Panc1 (cell line): Measurements from ENCODE around the gene TRAPPC10. TPM values are rescaled to one million over a fixed set of nuclear protein-coding genes. Genes with fewer than 3 reads are reported as not detected.

Experiments used
- ATAC-seq: fragments of 200-7000 bp; cut with Tn5 transposase; 2 replicates; pipeline ENCODE4 v1.9.1; 2020; ENCODE audit warnings: mild to moderate bottlenecking, moderate library complexity
- BruUV-seq: library from RNA; stranded (reverse); fragments of 400-500 nt; replicated peaks from 2 replicates; lab custom pipeline; 2021; lab: Mats Ljungman, UMichigan
- CTCF ChIA-PET: fragments of 300-600 bp; sonication (Branson Sonifier 250); formaldehyde crosslinking; loops from one replicate; lab custom pipeline; 2022; ENCODE audit warnings: antibody characterized with exemption; lab: Charles Lee
- POLR2A ChIA-PET: fragments of 300-600 bp; sonication (Branson Sonifier 250); formaldehyde crosslinking; loops from one replicate; lab custom pipeline; 2022; ENCODE audit warnings: antibody characterized with exemption; lab: Charles Lee
- DNase-seq: peaks from one replicate; pipeline ENCODE4 v3.0.0-alpha.2; 2010; ENCODE audit warnings: low read depth, low spot score
- H3K27ac ChIP-seq: 2 replicates; pipeline ENCODE4 v1.5.1; 2011; ENCODE audit warnings: mild to moderate bottlenecking, low read length, inconsistent platforms
- H3K27me3 ChIP-seq: fragments of 200-500 bp; sonication (Bioruptor generic); 2 replicates; pipeline ENCODE4 v1.6.0; 2014; ENCODE audit warnings: low read length, inconsistent platforms; ENCODE audit not compliant: control insufficient read depth, insufficient read depth
- H3K36me3 ChIP-seq: fragments of 200-500 bp; sonication (Bioruptor generic); 2 replicates; pipeline ENCODE4 v1.5.1; 2014; ENCODE audit warnings: inconsistent platforms, mild to moderate bottlenecking, low read length, moderate library complexity; ENCODE audit not compliant: control insufficient read depth, insufficient read depth
- H3K4me1 ChIP-seq: 2 replicates; pipeline ENCODE4 v1.5.1; 2011; ENCODE audit warnings: inconsistent platforms, mild to moderate bottlenecking, low read length, moderate library complexity; ENCODE audit not compliant: control insufficient read depth, insufficient read depth
- H3K4me3 ChIP-seq, 2 experiments: 2 replicates each; pipeline ENCODE4 v1.5.1; 2011 to 2012; ENCODE audit warnings: low read depth in 2 of 2, low read length in 2 of 2, mild to moderate bottlenecking in 2 of 2, inconsistent platforms in 1 of 2, moderate library complexity in 1 of 2
- H3K9me3 ChIP-seq: fragments of 200-500 bp; sonication (Bioruptor generic); 2 replicates; pipeline ENCODE4 v1.5.1; 2014; ENCODE audit warnings: low read depth, mild to moderate bottlenecking, inconsistent platforms, low read length, moderate library complexity; ENCODE audit not compliant: control insufficient read depth, insufficient read depth
- POLR2AphosphoS5 ChIP-seq: IDR thresholded peaks from 2 replicates; pipeline ENCODE4 v1.6.1; 2012; ENCODE audit warnings: mild to moderate bottlenecking, low read depth, low read length, moderate library complexity
- REST ChIP-seq, 2 experiments: IDR thresholded peaks; 2 replicates each; pipeline ENCODE4 v1.6.1; 2011 to 2012; ENCODE audit warnings: low read depth in 2 of 2, control low read depth in 1 of 2, low read length in 1 of 2, mild to moderate bottlenecking in 1 of 2, moderate library complexity in 1 of 2; ENCODE audit not compliant: insufficient read depth in 1 of 2
- SIN3A ChIP-seq: IDR thresholded peaks from 2 replicates; pipeline ENCODE4 v1.6.1; 2012; ENCODE audit warnings: low read depth, mild to moderate bottlenecking, low read length, moderate library complexity, borderline replicate concordance; ENCODE audit not compliant: insufficient read depth
- TCF7L2 ChIP-seq: IDR thresholded peaks from 2 replicates; pipeline ENCODE4 v1.6.1; 2011; ENCODE audit warnings: mild to moderate bottlenecking, low read depth, low read length, inconsistent platforms
- in situ Hi-C: cut with HindIII; loops from 2 replicates; pipeline ENCODE4 v1.10.0; 2016; ENCODE audit warnings: low sequenced_read_pairs, low pct_unique_long_range_greater_than_20kb
- intact Hi-C: fragments of 100-400 bp; cut with micrococcal nuclease; formaldehyde crosslinking; loops from one replicate; pipeline ENCODE4 v1.10.0; 2022; ENCODE audit not compliant: unreplicated experiment
- total RNA-seq: library from RNA; stranded (reverse); gene quantifications from one replicate; pipeline ENCODE4 v1.2.1, GENCODE V29; 2021; ENCODE audit not compliant: unreplicated experiment
- TF ChIP-seq, protein P1 (sequence below): fragments of 450-650 bp; IDR thresholded peaks from 2 replicates; pipeline ENCODE4 v1.5.1; 2017; ENCODE audit warnings: mild to moderate bottlenecking

The TRAPPC10 gene
- total RNA-seq, 1 experiment from 2014 or later, result 34.5 TPM

DNA sequence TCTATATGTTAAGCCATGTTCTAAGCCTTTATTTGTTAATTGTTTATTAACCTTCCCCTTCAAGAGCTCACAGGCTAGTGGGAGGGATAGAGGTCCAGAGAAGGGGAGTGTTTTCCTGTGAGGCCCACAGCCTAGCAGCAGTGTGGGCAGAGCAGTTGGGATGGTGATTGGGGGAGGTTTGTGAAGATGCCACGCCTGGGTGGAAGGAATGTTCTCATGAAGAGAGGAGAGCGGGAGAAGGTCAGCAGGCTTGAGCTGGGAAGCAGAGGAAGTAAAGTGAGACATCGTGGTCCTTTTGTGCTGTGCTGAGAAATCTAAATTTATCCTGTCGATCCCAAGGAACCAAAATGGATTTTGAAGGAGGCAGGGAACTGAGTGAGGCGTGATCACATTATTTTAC is 42.6 kb downstream of the TRAPPC10 start:
- Histone ChIP-seq H3K36me3 (peaks cover 2% of the 10 kb centered on the region; the same call in 1 of the 2 replicates), H3K9me3 (no peaks in the 10 kb centered on the region), H3K4me1 (no peaks in the 10 kb centered on the region), H3K27me3 (no peaks in the 10 kb centered on the region), H3K4me3 (no peak overlapping the region), H3K27ac (no peak overlapping the region)
- in situ Hi-C loops (no loop called here), intact Hi-C loops (no loop called here)
- no peak for DNase-seq
- no peak for TF ChIP-seq REST (IDR thresholded peaks at IDR 0.05; ENCODE audit: insufficient read depth in 1 of 2, low read depth in 2 of 2, low read length in 1 of 2)
- no peak for TF ChIP-seq SIN3A
- no peak for TF ChIP-seq POLR2AphosphoS5
- no TSS peak for BruUV-seq
- ChIA-PET POLR2A (interaction anchor here (0.6 kb wide), 1 partner anchor 150 kb away, joined by 7 read pairs; no protein-coding TSS in a partner anchor), CTCF (no interaction called here)
- ATAC-seq, result no peak

- ChIA-PET POLR2A (no interaction called here), CTCF (no interaction called here)
- intact Hi-C loops, result no loop called here
- peaks cover 2% of the 10 kb centered on the region; the same call in 1 of the 2 replicates for H3K36me3 ChIP-seq
- no peaks in the 10 kb centered on the region for H3K27me3 ChIP-seq
- BruUV-seq, result no TSS peak
- no peak overlapping the region for H3K27ac ChIP-seq
- H3K4me3 ChIP-seq, result no peak overlapping the region
- no peak for TF ChIP-seq SIN3A
- TF ChIP-seq POLR2AphosphoS5, result no peak
- no peak for TF ChIP-seq TCF7L2
- TF ChIP-seq, protein P1, sequence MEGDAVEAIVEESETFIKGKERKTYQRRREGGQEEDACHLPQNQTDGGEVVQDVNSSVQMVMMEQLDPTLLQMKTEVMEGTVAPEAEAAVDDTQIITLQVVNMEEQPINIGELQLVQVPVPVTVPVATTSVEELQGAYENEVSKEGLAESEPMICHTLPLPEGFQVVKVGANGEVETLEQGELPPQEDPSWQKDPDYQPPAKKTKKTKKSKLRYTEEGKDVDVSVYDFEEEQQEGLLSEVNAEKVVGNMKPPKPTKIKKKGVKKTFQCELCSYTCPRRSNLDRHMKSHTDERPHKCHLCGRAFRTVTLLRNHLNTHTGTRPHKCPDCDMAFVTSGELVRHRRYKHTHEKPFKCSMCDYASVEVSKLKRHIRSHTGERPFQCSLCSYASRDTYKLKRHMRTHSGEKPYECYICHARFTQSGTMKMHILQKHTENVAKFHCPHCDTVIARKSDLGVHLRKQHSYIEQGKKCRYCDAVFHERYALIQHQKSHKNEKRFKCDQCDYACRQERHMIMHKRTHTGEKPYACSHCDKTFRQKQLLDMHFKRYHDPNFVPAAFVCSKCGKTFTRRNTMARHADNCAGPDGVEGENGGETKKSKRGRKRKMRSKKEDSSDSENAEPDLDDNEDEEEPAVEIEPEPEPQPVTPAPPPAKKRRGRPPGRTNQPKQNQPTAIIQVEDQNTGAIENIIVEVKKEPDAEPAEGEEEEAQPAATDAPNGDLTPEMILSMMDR, result no peak
- no peak for TF ChIP-seq REST (IDR thresholded peaks at IDR 0.05; ENCODE audit: insufficient read depth in 1 of 2, low read depth in 2 of 2, low read length in 1 of 2)
- in situ Hi-C loops, result no loop called here
- no peak for DNase-seq
- no peaks in the 10 kb centered on the region for H3K9me3 ChIP-seq
- no peak for ATAC-seq
- H3K4me1 ChIP-seq, result no peaks in the 10 kb centered on the region
These were observed 44.9 kb downstream of the TRAPPC10 start for GRCh38 chr21:44057055-44057454.
